Mesenteric fat pad (tissue), 1 donor: ENCODE measurements around the gene LRRC36. TPM values are rescaled to one million over a fixed set of nuclear protein-coding genes. Genes with fewer than 3 reads are reported as not detected.
A peak's percentile ranks its signal among the peaks of the same experiment; 100 is the strongest.
"Not testable (repeated sequence)": the region's sequence is repeated elsewhere in the genome, so short reads cannot be mapped to it uniquely, and the experiment has no call there.

Source experiments
- DNase-seq: peaks from one replicate; pipeline ENCODE4 v3.0.0-alpha.2; 2020; ENCODE audit warnings: low spot score
- total RNA-seq: library from RNA; stranded (reverse); fragmentation: NEBNext Ultra II Directional; extraction: Animal tissue kit (Norgen Biotek cat#: 25700); gene quantifications from one replicate; pipeline ENCODE4 v1.2.1, GENCODE V29; 2021
- donor health status: DM: yes; HTN: yes; CAD: no.

LRRC36 gene
- total RNA-seq, 1 donor from 2014 or later, result 0.22 TPM

DNA sequence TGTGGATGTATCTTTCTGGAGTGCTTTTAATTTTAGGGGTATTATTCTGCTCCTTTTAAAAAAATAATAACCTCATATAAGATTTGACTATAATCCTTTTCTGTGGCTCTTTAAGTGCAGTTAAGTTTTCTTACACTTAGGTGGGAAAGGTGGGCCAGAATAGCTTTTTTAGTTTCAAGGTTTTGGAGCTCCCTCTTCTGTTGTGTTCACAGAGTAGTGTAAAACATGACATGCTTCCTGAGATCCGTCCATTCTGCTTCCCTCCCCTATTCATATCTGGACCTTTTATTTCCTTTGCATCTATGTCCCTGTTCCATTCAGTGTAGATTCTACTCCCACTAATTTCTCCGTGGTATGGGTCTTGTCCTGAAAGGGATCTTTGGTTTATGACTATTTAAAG lies 12.8 kb downstream of the LRRC36 start:
- no peak for DNase-seq

DNA sequence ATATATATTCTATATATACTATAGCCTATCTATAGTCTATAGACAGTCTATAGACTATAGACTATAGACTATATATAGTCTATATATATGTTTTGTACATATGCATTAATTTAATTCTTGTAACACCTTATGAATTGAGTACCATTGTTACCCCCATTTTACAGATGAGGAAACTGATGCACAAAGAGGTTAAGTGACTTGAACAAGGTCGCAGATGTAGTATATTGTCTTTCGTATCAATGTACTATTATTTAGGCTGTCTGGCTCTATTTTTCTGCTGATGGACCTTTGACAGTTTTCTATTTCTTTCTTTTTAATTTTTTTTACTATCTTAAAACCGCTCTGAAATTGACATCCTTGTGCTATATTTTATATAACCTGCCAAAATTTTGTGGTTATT lies 14.6 kb downstream of the LRRC36 start:
- no peak for DNase-seq

DNA sequence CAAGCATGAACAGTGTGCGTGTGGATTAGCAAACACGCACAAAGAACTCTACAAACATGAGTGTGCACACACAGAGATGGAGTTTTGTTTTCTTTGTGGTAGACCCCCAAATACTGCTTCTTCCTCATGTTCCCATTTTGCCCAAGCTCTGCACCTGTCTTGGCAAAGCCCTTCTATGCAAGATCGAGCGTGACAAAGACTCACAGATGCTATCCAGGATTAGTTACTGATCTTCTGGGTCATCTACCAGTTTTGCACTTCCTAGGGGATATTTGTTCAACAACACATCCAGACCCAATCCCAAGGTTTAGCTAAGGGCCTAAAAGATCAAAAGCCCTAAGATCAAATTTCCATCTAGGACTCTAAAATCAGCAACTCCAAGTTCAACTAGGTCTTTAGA lies 16.0 kb downstream of the LRRC36 start:
- no peak for DNase-seq

DNA sequence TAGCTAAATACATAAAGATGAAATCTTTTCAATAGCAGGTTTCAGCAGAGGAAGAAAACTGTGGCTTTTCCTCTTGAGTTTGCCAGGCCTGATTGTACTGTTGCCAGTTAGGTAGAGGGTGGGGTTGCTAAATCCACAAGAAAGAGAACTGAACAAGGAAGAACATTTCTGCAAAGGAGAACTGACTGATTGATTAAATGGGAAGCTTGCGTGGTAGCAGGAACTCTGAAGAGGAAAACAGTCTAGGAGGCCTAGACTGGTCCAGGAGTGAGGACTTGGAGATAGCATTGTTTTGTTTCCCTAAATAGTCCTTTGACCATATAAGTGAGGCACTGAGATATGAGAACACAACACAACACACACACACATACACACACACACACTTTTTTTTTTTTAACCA lies 18.8 kb downstream of the LRRC36 start:
- DNase-seq, result no peak

DNA sequence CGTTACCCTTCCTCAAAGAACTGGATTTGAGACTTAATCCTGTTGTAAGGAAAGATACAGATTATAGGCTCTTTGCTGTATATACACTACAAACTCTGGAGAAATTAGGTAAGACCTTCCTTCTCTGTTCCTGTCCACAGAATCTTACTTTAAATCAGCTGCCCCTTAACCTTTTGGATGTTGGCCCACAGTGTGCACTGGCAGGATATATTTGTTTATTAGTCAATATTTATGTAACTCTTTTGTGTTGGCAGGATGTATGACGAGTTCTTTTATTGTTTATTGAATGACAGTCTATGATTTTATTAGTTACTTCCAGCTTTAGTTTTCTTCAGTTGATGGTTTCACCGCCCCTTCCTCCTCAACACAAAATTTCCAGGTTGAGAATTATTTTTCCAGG lies 19.7 kb downstream of the LRRC36 start:
- no peak for DNase-seq

DNA sequence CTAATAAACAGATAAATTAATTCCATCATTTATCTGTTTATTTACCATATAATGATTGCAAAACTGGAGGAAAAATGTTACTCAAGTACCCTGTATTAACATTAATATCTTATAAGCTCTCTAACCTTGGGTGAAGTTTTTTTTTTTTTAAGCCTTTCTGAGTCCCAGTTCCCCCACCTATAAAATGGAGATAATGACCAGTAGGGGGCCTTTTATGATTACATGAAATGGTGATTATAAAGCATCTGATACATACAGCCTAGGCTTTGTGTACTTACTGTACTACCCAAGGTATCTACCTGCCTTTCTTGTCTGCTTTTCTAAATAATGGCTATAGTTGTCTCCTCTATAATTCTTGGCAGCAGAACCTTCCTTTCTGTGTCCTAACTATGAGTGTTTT lies 22.6 kb downstream of the LRRC36 start:
- no peak for DNase-seq

DNA sequence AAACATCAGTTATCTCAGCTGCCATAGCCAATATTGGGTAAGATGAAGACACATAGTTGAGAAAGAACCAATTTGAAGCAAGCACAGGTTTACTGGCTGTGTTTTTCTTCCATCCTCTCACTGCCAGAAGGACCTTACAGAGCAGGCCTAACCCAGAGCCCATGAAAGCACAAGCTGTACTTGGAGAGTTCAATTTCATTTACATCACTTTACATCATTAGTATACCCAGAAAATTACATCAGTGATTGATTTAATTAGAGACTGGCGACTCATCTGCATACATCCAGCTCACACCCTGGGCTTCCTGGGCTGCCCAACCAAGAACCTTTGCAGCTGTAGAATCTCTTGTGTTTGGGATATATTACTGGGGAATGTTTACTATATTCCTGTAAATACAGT lies 23.7 kb downstream of the LRRC36 start:
- no peak for DNase-seq

DNA sequence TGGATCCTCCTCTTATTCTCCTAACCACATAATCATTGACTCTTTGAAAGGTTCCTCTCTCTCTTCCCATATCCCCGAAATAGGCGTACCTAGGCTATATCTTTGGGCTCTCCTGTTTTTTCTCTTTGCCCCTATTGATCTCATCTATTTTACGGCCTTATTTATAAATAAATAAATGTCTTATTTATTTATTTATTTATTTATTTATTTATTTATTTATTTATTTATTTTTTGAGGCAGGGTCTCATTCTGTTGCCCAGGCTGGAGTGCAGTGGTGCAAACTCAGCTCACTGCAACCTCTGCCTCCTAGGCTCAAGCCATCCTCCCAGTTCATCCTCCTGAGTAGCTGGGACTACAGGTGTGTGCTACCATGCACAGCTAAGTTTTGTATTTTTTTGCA lies 25.8 kb downstream of the LRRC36 start:
- DNase-seq, result not testable (repeated sequence)

DNA sequence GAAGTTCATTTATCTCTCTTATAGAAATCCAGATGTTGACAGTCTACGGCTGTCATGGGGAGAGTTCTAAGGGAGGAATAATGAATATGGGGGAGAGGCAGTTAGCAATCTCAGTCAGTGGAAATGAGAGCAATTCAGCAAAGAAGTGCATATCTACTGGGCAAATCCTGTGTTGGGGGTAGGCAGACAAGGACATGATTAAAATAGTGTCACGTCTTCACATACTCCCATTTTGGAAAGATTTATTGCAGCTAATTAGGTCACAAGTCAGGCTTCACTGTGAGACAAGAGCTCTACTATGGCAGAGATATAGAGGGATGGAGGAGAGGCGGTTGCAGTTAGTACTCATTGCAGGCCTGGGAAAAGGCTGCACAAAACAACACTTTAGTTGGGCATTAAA lies 29.8 kb downstream of the LRRC36 start:
- DNase-seq, result no peak

DNA sequence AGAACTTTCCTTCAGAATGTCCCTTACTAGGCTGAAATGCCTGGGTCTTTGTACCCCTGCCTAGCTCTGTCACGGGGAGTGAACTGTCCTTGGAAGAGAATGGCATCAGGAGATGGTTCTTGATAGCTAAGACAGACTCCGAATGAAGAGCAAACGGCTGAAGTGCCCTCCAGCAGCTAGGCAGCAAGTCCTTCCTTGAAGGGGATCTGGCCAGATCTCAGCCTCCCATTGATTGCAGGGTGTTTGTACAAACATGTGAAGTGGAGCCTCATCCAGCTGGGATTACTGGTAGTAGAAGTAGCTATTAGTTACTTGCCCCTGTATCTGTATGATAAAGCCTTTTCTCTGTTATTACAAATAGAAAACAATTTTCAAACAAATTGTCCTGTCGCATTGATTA lies 30.9 kb downstream of the LRRC36 start:
- no peak for DNase-seq

DNA sequence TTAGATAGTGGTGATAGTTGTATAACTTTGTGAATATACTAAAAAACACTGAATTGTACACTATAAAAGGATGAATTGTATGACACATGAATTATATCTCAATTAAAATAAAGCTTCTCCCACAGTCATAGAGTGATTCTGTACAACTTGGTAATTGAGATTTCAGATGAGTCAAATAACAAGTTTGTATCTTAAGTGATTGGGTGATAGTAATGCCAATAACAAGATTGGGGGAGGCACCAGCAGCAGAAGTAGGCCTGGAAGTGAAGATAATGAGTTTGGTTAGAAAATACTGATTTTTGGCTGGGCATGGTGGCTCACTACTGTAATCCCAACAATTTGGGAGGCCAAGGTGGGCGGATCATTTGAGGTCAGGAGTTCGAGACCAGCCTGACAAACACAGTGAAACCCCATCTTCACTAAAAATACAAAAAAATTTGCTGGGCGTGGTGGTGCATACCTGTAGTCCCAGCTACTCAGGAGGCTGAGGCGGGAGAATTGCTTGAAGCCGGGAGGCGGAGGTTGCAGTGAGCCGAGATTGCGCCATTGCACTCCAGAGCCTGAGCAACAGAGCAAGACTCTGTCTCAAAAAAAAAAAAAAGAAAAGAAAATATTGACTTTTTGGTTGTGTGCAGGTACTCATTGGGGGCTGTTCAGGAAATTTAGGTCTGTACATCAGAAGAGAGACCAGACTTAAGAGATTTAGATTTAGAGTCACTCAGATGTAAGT lies 33.1 kb downstream of the LRRC36 start:
- not testable (repeated sequence) for DNase-seq

DNA sequence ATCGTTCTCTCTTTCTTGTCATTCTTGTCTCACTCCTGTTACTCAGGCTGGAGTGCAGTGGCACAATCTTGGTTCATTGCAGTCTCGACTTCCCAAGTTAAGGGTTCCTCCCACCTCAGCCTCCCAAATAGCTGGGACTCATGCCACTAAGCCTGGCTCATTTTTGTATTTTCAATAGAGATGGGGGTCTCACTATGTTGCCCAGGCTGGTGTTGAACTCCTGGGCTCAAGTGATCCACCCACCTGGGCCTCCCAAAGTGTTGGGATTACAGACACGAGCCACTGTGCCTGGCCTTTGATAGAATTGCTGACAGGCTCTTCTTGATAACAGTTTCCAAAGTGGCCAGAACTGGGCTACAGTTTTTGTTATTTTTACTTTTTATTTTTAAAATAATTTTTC lies 34.4 kb downstream of the LRRC36 start:
- no peak for DNase-seq

DNA sequence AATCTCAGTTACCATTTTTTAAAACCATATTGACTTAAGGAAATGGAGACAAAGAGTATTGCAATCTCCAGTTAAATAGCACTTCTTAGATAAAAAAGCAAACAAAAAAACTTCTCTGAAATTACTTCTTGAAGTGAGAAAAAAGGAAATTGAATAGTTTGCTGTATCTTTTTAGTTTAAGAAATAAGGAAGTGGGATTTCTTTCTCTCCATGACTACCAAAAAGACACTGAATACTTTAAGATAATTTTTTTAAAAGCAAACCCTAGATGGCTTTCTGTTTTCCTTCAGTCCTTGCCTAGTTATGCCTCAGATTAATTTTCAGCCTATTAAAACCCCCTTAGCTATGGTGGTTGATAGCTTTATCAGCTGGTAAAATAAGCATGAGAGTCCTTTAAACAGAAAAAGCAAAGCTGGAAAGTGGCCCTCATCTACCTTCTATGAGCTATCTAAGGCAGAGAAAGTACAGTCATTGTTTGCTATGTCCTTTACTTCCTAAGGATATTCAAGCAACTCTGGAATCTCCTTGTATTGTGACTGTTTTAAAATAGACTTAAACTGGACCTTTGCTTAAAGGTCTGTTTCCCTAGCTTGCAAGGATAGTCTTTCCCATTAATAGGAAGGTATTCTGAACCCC lies 38.1 kb downstream of the LRRC36 start:
- no peak for DNase-seq

DNA sequence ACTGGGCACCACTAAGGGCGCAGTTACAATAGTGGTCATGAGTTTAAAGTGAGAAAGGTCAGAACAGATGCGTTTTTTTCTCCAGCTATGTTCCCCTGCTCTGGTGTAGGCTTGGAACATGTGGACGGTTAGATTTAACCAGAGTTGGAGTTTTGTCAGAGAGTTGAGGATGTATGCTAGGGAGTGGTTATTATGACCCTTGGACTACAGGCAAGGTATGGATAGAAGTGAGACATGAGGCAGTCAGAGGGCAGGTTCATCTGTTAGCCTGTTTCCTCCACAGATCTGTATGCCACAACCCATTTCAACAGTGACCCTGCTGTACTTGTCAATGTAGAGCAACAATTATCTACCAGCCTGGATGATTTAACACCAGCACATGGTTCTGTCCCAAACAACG lies 44.0 kb downstream of the LRRC36 start:
- DNase-seq, result no peak

DNA sequence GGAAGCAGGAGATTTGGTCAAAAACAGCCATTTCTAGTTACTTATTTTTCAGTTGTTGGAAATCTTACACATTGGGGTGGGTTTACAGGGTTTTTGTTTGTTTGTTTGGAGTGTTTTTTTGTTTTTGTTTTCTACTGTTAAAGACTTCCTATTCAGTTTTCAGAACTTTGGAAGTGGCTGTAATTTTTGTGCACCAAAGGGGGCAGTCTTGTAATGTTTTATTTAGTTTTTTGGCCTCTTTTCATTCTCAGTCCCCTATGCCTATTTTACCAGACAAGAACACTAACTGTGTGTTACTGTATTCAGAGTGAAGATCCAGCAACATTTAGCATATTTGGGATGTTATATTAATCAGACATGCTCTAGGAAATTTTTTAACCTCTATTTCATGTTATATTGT lies 46.0 kb downstream of the LRRC36 start:
- DNase-seq, result no peak

DNA sequence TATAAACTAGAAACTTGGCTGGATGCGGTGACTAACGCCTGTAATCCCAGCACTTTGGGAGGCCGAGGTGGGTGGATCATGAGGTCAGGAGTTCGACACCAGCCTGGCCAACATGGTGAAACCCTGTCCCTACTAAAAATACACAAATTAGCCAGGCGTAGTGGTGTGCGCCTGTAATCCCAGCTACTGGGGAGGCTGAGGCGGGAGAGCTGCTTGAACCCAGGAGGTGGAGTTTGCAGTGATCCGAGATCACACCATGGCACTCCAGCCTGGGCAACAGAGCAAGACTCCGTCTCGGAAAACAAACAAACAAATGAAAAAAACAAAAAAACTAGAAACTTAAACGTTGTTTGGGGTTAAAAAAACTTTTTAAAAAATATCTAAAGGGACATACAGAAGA lies 49.4 kb downstream of the LRRC36 start:
- DNase-seq, result not testable (repeated sequence)

DNA sequence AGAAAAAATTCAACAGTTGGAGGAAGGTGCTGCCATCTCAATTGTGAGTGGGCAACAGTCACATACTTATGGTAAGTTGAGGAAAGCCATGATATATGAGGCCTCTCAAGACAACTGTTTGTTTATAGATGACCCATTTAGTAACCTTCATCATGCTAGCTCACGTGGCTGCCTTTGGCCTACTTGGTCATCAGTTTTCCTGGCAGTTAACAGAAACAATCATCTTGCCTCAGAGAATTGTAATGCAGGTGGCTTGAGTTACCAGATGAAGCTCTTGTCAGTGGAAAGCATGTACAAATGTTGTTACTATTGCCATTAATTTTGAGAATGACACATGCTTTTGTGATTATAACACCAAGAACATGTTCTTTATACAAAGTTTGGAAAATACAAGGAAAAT lies 52.0 kb downstream of the LRRC36 start:
- DNase-seq, result no peak

DNA sequence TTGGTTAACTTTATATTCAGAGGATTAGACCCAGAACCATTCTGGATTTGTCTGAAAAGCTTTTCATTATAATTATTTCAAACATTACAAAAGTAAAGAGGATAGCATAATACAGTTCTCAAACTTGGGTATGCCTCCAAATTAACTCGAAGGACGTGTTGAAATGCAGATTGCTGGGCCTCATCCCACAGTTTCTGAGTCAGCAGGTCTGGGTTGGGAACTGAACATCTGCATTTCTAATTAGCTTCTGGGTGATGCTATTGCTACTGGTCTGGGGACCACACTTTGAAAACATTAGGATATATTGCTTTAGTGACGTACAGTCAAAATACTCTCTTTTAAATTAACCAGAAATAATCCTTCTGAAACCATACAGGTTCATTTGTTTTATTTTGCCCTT lies 56.7 kb downstream of the LRRC36 start:
- DNase-seq, result no peak

DNA sequence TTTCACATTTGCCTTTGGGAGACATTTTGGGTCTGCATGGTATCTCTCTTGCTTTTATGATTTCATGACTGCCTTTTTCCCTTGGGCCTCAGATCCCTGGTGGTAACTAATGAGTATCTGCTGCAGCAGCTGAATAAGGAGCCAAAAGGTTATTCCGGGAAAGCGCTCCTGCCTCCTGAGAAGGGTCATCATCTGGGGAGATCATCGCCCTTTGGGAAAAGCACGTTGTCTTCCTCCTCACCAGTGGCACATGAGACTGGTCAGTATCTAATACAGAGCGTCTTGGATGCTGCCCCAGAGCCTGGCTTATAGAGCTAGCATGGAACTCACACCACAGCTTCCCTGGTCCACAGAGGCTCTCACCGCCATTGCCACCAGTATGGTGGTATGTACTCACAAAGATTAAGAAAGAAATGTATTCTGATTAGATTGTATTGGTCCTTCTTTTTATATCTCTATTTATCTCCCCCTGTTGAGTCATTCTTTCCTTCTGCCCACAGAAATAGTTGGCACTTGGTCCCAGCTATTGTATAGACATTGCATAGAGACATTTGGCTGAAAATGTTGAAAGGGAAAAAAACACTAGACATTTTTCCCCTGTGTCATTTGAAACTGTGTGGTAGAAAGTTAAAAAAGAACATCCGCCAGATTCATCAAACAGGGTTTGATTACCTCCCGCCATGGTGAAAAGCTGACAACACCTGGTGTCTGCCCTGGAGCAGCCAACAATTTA lies 58.3 kb downstream of the LRRC36 start:
- DNase-seq, result no peak

DNA sequence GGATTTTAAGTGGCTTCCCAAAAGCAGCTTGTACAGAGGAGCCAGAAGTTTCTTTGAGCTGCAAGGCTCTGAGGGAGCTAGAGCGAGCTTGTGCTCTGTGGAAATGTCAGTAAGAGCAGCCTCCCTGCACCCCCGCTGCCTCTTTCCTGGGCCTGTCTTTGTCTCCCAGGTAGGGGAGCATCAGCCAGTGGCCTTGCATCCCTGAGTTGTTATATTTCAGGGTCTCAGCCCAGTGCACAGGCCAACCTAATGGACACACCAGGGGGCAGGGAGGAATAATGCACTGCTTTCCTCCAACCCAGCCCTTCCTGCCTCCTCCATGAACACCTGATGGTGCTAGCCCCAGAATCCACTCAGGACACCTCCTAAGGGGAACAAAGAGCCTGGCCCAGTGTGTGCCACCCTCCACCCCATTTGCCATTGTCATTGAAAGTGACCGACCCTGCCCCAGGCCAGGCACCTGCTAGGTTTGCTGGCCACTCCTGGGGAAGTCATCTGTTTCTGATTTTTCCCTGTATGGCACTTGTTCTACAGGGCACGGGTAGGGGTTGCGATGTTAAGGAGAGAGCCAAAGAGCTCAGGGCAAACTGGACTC lies 60.3 kb downstream of the LRRC36 start:
- peak; percentile 71 for DNase-seq

DNA sequence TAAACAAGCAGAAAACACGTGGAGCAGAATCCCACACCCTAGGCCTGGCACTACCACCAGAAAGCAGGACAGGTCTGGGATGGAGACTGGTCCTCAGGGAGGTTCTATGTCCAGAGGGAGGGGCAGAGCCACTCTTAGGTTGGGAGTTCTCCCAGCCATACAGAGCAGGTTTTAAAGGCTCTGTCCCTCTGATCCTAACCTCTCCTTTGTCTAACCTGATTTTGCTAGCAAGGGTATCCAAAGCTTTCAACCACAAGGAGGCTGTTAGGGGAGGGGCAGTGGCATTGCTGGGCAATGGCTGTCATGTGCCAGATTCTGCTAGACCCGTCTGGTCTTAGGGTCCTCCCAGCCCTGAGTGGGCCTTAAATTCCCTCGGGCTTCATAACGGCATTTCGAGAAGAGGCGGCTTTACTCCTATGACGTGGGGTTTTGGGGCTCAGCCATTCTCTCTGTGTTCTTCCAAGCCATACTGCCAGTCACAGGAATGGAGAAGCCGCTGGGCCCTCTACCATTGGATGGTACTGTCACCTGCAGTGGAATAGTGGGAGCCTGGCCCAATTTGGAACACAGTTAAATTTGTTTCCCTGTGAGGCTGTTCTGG lies 61.0 kb downstream of the LRRC36 start:
- DNase-seq, result peak; percentile 75

DNA sequence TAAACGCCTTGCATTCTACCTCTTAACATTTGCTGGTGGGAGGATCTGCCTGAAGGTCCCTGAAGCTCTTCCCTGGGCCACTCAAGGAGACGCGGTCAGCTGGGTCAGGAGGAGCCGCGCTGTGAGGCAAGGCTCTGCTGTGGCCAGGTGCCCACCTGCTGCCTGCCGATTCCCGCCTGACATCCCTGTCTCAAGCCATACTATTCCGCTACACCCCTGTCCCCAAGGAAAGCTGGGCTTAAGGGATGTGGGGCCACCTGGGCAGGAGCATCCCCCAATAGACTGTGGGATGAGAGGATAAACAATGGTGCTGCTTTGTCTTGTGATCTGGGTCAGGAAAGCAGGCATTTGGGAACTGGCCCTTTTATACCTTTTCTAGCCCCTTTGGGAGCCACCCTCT lies 61.6 kb downstream of the LRRC36 start:
- DNase-seq, result peak; percentile 53
